ENCODE measurements around the gene RALGAPA2. TPM values are rescaled to one million over a fixed set of nuclear protein-coding genes. Genes with fewer than 3 reads are reported as not detected.

Gene RALGAPA2
- total and polyA plus RNA-seq, 2 donors (not counting 3 experiments of a cell fraction or from before 2014, with no cell fraction given), result 10.0 to 46.8 TPM

GRCh38 chr20:20457392-20458126 lies 254.9 kb downstream of the RALGAPA2 start:
- ChIA-PET CTCF (interaction anchor here (1.0 kb wide), 1 partner anchor 10 kb away, joined by 3 read pairs; no protein-coding TSS in a partner anchor), POLR2A (no interaction called here)
- dilution Hi-C loops (cut with MboI; ENCODE audit: extremely low pct_ligation_motif_present, low sequenced_read_pairs) (no loop called here), intact Hi-C loops (cut with micrococcal nuclease) (no loop called here)
- Histone ChIP-seq H3K27me3 (ENCODE audit: control insufficient read depth in 2 of 2, insufficient read depth in 2 of 2, low read length in 2 of 2) (no peaks in the 10 kb centered on the region), H3K4me1 (ENCODE audit: control insufficient read depth, extremely low read depth, insufficient read depth, low read length) (peaks cover 7% of the 10 kb centered on the region), H3K4me2 (ENCODE audit: insufficient read depth, low read length) (no peak overlapping the region), H3K79me2 (ENCODE audit: control insufficient read depth, insufficient read depth, low read length) (no peaks in the 10 kb centered on the region), H3K36me3 (ENCODE audit: control insufficient read depth in 2 of 2, extremely low read depth in 1 of 2, insufficient read depth in 2 of 2, low read length in 2 of 2) (peaks cover 0 to 2% of the 10 kb centered on the region in 2 experiments), H3K9me1 (replicated peaks; ENCODE audit: control insufficient read depth, extremely low read depth, insufficient read depth, low read length) (no peaks in the 10 kb centered on the region), H4K20me1 (replicated peaks; ENCODE audit: control insufficient read depth, extremely low read depth, insufficient read depth, low read length) (no peaks in the 10 kb centered on the region), H2AFZ (ENCODE audit: low read depth, low read length) (no peak overlapping the region), H3K9me3 (replicated peaks; ENCODE audit: control insufficient read depth, insufficient read depth, low read length) (no peaks in the 10 kb centered on the region), H3K4me3 (replicated peaks in 1 of 3; ENCODE audit: insufficient read depth in 1 of 3, low read depth in 1 of 3, low read length in 3 of 3) (no peak overlapping the region), H3K9ac (replicated peaks; ENCODE audit: extremely low read depth, insufficient read depth, low read length) (no peak overlapping the region), H3K27ac (ENCODE audit: insufficient read depth, low read depth, low read length) (no peak overlapping the region)
- no peak for DNase-seq (ENCODE audit: low read depth, low spot score)
- BruUV-seq (replicated peaks), result no TSS peak
- no peak for TF ChIP-seq FOS (IDR thresholded peaks at IDR 0.05; ENCODE audit: borderline replicate concordance, insufficient read depth, low read length)
- TF ChIP-seq MYC (IDR thresholded peaks at IDR 0.05; ENCODE audit: low read depth, low read length), result no peak
- no peak for TF ChIP-seq GATA2 (IDR thresholded peaks at IDR 0.05; ENCODE audit: insufficient read depth, insufficient read length, low read depth, low read length)
- FAIRE-seq, result no peak

DNA sequence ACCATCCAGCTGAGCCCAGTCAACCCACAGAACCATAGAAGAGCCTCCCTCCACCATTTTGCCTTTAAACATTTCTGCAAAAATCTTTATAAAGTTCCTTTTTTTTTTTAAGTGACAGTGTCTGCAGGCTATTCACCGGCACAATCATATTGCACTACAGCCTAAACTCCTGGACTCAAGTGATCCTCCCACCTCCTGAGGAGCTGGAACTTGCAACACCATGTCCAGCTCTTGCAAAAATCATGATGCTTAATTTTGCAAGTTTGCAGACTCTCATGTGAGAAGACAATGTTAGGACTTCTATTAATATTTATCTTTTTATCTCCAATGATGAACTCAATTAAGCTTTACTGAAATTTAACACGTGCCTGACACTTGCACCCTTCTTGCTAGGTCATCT lies 255.7 kb downstream of the RALGAPA2 start:
- intact Hi-C loops (cut with micrococcal nuclease) (no loop called here), dilution Hi-C loops (cut with MboI; ENCODE audit: extremely low pct_ligation_motif_present, low sequenced_read_pairs) (no loop called here)
- Histone ChIP-seq H3K27ac (ENCODE audit: insufficient read depth, low read depth, low read length) (no peak overlapping the region), H3K9ac (replicated peaks; ENCODE audit: extremely low read depth, insufficient read depth, low read length) (no peak overlapping the region), H3K4me2 (ENCODE audit: insufficient read depth, low read length) (no peak overlapping the region), H3K4me3 (replicated peaks in 1 of 3; ENCODE audit: insufficient read depth in 1 of 3, low read depth in 1 of 3, low read length in 3 of 3) (no peak overlapping the region), H3K9me1 (replicated peaks; ENCODE audit: control insufficient read depth, extremely low read depth, insufficient read depth, low read length) (no peaks in the 10 kb centered on the region), H4K20me1 (replicated peaks; ENCODE audit: control insufficient read depth, extremely low read depth, insufficient read depth, low read length) (no peaks in the 10 kb centered on the region), H3K9me3 (replicated peaks; ENCODE audit: control insufficient read depth, insufficient read depth, low read length) (no peaks in the 10 kb centered on the region), H2AFZ (ENCODE audit: low read depth, low read length) (no peak overlapping the region), H3K27me3 (ENCODE audit: control insufficient read depth in 2 of 2, insufficient read depth in 2 of 2, low read length in 2 of 2) (no peaks in the 10 kb centered on the region), H3K36me3 (ENCODE audit: control insufficient read depth in 2 of 2, extremely low read depth in 1 of 2, insufficient read depth in 2 of 2, low read length in 2 of 2) (peaks cover 0 to 2% of the 10 kb centered on the region in 2 experiments), H3K79me2 (ENCODE audit: control insufficient read depth, insufficient read depth, low read length) (no peaks in the 10 kb centered on the region), H3K4me1 (ENCODE audit: control insufficient read depth, extremely low read depth, insufficient read depth, low read length) (peaks cover 14% of the 10 kb centered on the region)
- DNase-seq (ENCODE audit: low read depth, low spot score), result no peak
- BruUV-seq (replicated peaks), result no TSS peak
- ChIA-PET POLR2A (no interaction called here), CTCF (interaction anchor here (0.9 to 1.0 kb wide), 2 partner anchors 9 to 11 kb away, joined by 3 read pairs; no protein-coding TSS in a partner anchor)
- no peak for FAIRE-seq
- TF ChIP-seq POLR2AphosphoS5 (IDR thresholded peaks at IDR 0.05; ENCODE audit: insufficient read depth, low read depth, low read length) (no peak), FOS (IDR thresholded peaks at IDR 0.05; ENCODE audit: borderline replicate concordance, insufficient read depth, low read length) (no peak), JUN (IDR thresholded peaks at IDR 0.05; ENCODE audit: borderline replicate concordance, insufficient read depth, insufficient read length, low read depth) (no peak)
- TF ChIP-seq, protein P1, sequence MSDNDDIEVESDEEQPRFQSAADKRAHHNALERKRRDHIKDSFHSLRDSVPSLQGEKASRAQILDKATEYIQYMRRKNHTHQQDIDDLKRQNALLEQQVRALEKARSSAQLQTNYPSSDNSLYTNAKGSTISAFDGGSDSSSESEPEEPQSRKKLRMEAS (IDR thresholded peaks at IDR 0.05; ENCODE audit: insufficient read depth, insufficient read length), result no peak

All from endothelial cell of umbilical vein (primary cell).